OCI-LY7 (cell line): Measurements from ENCODE around the gene WDR35. TPM values are rescaled to one million over a fixed set of nuclear protein-coding genes. Genes with fewer than 3 reads are reported as not detected.

Experiments used
- BruUV-seq: library from RNA; stranded (reverse); fragments of 400-500 nt; replicated peaks from 2 replicates; lab custom pipeline; 2021; lab: Mats Ljungman, UMichigan
- CTCF ChIA-PET: fragments of 300-600 bp; sonication (Branson Sonifier 250); formaldehyde crosslinking; loops from one replicate; lab custom pipeline; 2022; ENCODE audit warnings: antibody characterized with exemption; ENCODE audit not compliant: unreplicated experiment; lab: Charles Lee
- POLR2A ChIA-PET: fragments of 300-600 bp; sonication (Branson Sonifier 250); formaldehyde crosslinking; loops from one replicate; lab custom pipeline; 2022; ENCODE audit warnings: antibody characterized with exemption; lab: Charles Lee
- DNase-seq: peaks from one replicate; pipeline ENCODE4 v3.0.0-alpha.2; 2015; ENCODE audit warnings: low spot score
- H2AFZ ChIP-seq: fragments of 200-600 bp; sonication (generic), shearing (Covaris generic); 2 replicates; pipeline ENCODE4 v1.6.1; 2014; ENCODE audit warnings: mild to moderate bottlenecking, antibody characterized with exemption, low read length, moderate library complexity
- H3K27ac ChIP-seq: fragments of 200-600 bp; sonication (generic); 2 replicates; pipeline ENCODE4 v1.5.1; 2014; ENCODE audit warnings: mixed run types, low read depth, mild to moderate bottlenecking, moderate library complexity, low read length, inconsistent platforms; ENCODE audit not compliant: poor library complexity, severe bottlenecking
- H3K36me3 ChIP-seq: fragments of 200-600 bp; sonication (generic); 2 replicates; pipeline ENCODE4 v1.6.1; 2014; ENCODE audit warnings: mild to moderate bottlenecking, antibody characterized with exemption, low read length, moderate library complexity, mixed read lengths; ENCODE audit not compliant: insufficient read depth
- H3K4me1 ChIP-seq: fragments of 200-600 bp; sonication (generic); 2 replicates; pipeline ENCODE4 v1.5.1; 2014; ENCODE audit warnings: mild to moderate bottlenecking, low read length; ENCODE audit not compliant: insufficient read depth, poor library complexity, severe bottlenecking
- H3K4me2 ChIP-seq: fragments of 200-600 bp; sonication (generic); 2 replicates; pipeline ENCODE4 v1.6.1; 2014; ENCODE audit warnings: mild to moderate bottlenecking, low read length
- H3K4me3 ChIP-seq: fragments of 200-600 bp; sonication (generic); 2 replicates; pipeline ENCODE4 v1.5.1; 2014; ENCODE audit warnings: mild to moderate bottlenecking, low read depth, low read length; ENCODE audit not compliant: poor library complexity, severe bottlenecking
- H3K79me2 ChIP-seq: fragments of 200-600 bp; sonication (generic); 2 replicates; pipeline ENCODE4 v1.6.1; 2016; ENCODE audit warnings: low read depth, mild to moderate bottlenecking, low read length, moderate library complexity, mixed read lengths; ENCODE audit not compliant: insufficient read depth
- H3K9me2 ChIP-seq: fragments of 200-600 bp; sonication (generic); 2 replicates; pipeline ENCODE4 v1.6.1; 2016; ENCODE audit warnings: mild to moderate bottlenecking, low read length, mixed read lengths; ENCODE audit not compliant: insufficient read depth
- H3K9me3 ChIP-seq: fragments of 200-600 bp; sonication (generic); 2 replicates; pipeline ENCODE4 v1.6.1; 2014; ENCODE audit warnings: mild to moderate bottlenecking, mixed run types, low read length, mixed read lengths
- H4K20me1 ChIP-seq: fragments of 200-600 bp; sonication (generic); 2 replicates; pipeline ENCODE4 v1.6.1; 2014; ENCODE audit warnings: mild to moderate bottlenecking, antibody characterized with exemption, low read length, moderate library complexity, mixed read lengths; ENCODE audit not compliant: insufficient read depth
- EZH2phosphoT487 ChIP-seq: fragments of 200-600 bp; sonication (generic); IDR thresholded peaks from 2 replicates; pipeline ENCODE4 v1.6.1; 2018; ENCODE audit warnings: low read depth, borderline replicate concordance, mild to moderate bottlenecking, mixed run types, antibody characterized with exemption, low read length, moderate library complexity, mixed read lengths
- intact Hi-C: fragments of 100-400 bp; cut with micrococcal nuclease; formaldehyde crosslinking; loops from one replicate; pipeline ENCODE4 v1.10.0; 2022; ENCODE audit not compliant: unreplicated experiment
- total RNA-seq, 2 experiments: library from RNA; depleted of rRNA in 1 of 2; stranded (reverse); fragments of >200 nt in 1 of 2; shearing (Covaris generic) in 1 of 2; gene quantifications; 2 replicates each; pipeline ENCODE4 v1.2.3, GENCODE V29; 2014 to 2022
- TF ChIP-seq, protein P1 (sequence below): fragments of 200-600 bp; sonication (generic); conservative IDR thresholded peaks from 2 replicates; pipeline ENCODE4 v1.5.1; 2014; ENCODE audit warnings: mild to moderate bottlenecking, antibody characterized with exemption, low read length, moderate library complexity, mixed read lengths

Gene WDR35
- total RNA-seq, 2 experiments from 2014 or later: 0.06 to 1.5 TPM

DNA sequence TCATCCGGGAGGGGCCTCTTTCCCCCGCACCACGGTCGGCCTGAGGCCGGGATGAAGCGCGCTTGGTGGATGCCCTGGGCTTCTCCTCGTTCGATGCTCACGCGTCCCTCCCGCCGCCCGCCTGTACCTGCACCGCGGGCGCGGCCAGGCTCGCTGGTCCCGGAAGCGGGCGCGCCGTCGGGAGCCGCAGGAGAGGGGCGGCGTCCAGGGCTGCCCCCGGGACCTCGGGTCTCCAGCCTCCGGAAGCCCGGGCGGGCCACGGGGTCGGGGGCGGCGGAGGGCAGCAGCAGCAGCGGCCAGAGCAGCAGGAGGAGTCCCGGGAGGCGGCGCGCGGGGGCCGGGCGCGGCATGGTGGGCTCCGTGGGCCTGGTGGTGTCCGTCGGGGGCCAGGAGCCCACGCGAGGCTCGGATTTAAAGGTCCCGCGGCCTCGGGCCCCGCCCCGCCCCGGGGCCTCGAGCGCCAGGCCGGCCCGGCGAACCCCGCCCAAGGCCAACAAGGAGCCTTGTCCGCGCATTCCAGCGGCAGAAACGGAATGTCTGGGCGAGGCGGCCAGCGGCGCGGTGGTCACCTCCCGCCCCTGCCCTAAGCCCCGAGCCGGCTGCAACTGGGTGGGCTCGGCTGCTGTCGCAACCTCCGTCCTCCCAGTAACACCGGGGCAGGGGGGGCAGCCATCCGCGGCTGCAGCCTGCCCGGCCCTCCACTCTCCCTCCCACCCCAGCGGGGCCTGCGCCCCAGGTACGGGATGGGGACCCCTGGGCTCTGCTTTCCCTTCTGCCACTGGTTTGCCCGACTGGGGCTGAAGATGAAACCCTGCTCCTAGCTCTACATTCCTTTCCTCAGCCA, 22.6 kb upstream of the WDR35 start, which contains the start of gene MATN3:
Gene MATN3, minus strand, starts transcription at position 387 of the 844 bp plus-strand sequence. Its CDS starts 37 bp downstream, at position 350.
- TF ChIP-seq, protein P1, sequence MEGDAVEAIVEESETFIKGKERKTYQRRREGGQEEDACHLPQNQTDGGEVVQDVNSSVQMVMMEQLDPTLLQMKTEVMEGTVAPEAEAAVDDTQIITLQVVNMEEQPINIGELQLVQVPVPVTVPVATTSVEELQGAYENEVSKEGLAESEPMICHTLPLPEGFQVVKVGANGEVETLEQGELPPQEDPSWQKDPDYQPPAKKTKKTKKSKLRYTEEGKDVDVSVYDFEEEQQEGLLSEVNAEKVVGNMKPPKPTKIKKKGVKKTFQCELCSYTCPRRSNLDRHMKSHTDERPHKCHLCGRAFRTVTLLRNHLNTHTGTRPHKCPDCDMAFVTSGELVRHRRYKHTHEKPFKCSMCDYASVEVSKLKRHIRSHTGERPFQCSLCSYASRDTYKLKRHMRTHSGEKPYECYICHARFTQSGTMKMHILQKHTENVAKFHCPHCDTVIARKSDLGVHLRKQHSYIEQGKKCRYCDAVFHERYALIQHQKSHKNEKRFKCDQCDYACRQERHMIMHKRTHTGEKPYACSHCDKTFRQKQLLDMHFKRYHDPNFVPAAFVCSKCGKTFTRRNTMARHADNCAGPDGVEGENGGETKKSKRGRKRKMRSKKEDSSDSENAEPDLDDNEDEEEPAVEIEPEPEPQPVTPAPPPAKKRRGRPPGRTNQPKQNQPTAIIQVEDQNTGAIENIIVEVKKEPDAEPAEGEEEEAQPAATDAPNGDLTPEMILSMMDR: no peak
- TF ChIP-seq EZH2phosphoT487: no peak
- BruUV-seq: no TSS peak
- no peaks in the 10 kb centered on the region for H3K79me2 ChIP-seq
- no peaks in the 10 kb centered on the region for H4K20me1 ChIP-seq
- H3K36me3 ChIP-seq: no peaks in the 10 kb centered on the region
- intact Hi-C loops: no loop called here
- no peak within 1 kb of the TSS for H2AFZ ChIP-seq
- no peaks in the 10 kb centered on the region for H3K9me2 ChIP-seq
- H3K27ac ChIP-seq: no peak within 1 kb of the TSS
- ChIA-PET CTCF (no interaction called here), POLR2A (no interaction called here)
- no peaks in the 10 kb centered on the region for H3K4me1 ChIP-seq
- no peak within 1 kb of the TSS for H3K4me2 ChIP-seq
- H3K9me3 ChIP-seq: no peaks in the 10 kb centered on the region
- H3K4me3 ChIP-seq: no peak within 1 kb of the TSS
- DNase-seq: no peak

DNA sequence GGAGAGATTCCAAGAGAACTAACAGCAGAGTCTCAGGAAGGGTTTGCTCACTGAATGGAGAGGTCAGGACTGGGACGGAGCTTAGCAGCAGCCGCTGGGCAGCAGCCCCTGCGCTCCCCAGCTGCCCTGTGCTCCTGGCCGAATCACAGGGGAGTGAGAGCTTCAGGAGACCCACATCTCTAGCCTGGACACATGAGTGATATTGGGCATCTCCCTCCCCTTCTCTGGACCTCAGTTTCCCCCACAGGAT, 22.1 kb upstream of the WDR35 start:
- Histone ChIP-seq H2AFZ (no peak overlapping the region), H3K4me3 (no peak overlapping the region), H3K4me2 (no peak overlapping the region), H3K4me1 (no peaks in the 10 kb centered on the region), H3K27ac (no peak overlapping the region), H3K9me3 (no peaks in the 10 kb centered on the region), H4K20me1 (no peaks in the 10 kb centered on the region), H3K9me2 (no peaks in the 10 kb centered on the region), H3K79me2 (no peaks in the 10 kb centered on the region), H3K36me3 (no peaks in the 10 kb centered on the region)
- no TSS peak for BruUV-seq
- intact Hi-C loops: no loop called here
- CTCF ChIA-PET: no interaction called here
- POLR2A ChIA-PET: no interaction called here
- no peak for DNase-seq
- TF ChIP-seq, protein P1: no peak
- TF ChIP-seq EZH2phosphoT487: no peak

DNA sequence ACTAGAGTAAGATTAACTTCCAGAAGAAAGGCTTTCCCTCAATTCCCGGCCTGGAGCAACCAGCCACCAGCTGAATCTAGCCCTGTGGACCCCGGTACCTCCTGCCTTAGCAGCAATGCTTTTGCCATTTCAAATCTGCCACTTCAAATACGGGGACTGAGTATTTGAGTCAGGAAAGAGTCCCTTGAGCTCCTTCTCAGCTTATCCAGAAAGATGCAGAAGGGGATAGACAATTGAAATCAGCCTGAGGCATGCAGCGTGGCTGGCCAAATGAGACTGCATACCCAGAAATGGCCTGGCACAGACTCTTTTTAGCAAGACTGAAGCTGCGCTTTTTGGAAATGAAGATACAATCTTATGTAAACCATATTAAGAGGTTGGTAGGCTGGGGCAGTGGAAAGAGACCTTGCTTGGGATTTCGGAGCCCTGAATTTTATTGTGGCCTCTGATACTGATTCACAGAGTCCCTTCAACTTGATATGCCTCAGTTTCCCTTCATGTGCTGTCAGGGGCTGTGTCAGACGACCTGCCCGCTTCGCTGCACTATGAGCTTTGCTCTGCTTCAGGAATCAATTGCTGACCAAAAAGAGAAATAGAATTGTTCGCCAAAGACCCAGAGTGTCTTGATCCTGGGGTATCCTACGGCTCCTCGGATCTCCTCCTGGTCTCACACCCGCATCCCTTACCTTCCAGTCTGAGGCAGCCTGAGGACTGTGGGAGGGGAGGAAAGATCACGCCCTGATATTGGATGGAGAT, 21.5 kb upstream of the WDR35 start:
- Histone ChIP-seq H3K4me3 (no peak overlapping the region), H3K36me3 (no peaks in the 10 kb centered on the region), H3K4me2 (no peak overlapping the region), H4K20me1 (no peaks in the 10 kb centered on the region), H3K27ac (no peak overlapping the region), H3K4me1 (no peaks in the 10 kb centered on the region), H3K9me3 (no peaks in the 10 kb centered on the region), H2AFZ (no peak overlapping the region), H3K9me2 (no peaks in the 10 kb centered on the region), H3K79me2 (no peaks in the 10 kb centered on the region)
- ChIA-PET POLR2A (no interaction called here), CTCF (no interaction called here)
- no peak for DNase-seq
- no TSS peak for BruUV-seq
- TF ChIP-seq EZH2phosphoT487: no peak
- TF ChIP-seq, protein P1: no peak
- intact Hi-C loops: no loop called here
